ENCODE data around the gene DDX28.

The DDX28 gene, protein sequence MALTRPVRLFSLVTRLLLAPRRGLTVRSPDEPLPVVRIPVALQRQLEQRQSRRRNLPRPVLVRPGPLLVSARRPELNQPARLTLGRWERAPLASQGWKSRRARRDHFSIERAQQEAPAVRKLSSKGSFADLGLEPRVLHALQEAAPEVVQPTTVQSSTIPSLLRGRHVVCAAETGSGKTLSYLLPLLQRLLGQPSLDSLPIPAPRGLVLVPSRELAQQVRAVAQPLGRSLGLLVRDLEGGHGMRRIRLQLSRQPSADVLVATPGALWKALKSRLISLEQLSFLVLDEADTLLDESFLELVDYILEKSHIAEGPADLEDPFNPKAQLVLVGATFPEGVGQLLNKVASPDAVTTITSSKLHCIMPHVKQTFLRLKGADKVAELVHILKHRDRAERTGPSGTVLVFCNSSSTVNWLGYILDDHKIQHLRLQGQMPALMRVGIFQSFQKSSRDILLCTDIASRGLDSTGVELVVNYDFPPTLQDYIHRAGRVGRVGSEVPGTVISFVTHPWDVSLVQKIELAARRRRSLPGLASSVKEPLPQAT

GRCh38 chr16:68022728-68023537 is at the start of gene DDX28, which contains the start of gene DUS2:
Gene DDX28, minus strand, starts transcription at chr16:68023232. Its CDS starts 30 bp downstream, at chr16:68023202.
Gene DUS2, plus strand, starts transcription at chr16:68023284. Its CDS starts 14,740 bp downstream, at chr16:68038024.
- Mint-ChIP-seq H3K4me3 (peak within 1 kb of the TSS; percentile 100), H3K4me1 (ENCODE audit: low read depth) (peaks cover 16% of the 10 kb centered on the region), H3K27me3 (ENCODE audit: low read depth) (no peaks in the 10 kb centered on the region), H3K9me3 (no peaks in the 10 kb centered on the region), H3K36me3 (ENCODE audit: low read depth) (peaks cover 17% of the 10 kb centered on the region), H3K27ac (peak within 1 kb of the TSS; percentile 97)

- H3K4me3 Mint-ChIP-seq: no peak overlapping the region
- peaks cover 76% of the 10 kb centered on the region for H3K4me1 Mint-ChIP-seq (ENCODE audit: low read depth)
These were observed 49.1 kb upstream of the DDX28 start for GRCh38 chr16:68072038-68072695.

DNA sequence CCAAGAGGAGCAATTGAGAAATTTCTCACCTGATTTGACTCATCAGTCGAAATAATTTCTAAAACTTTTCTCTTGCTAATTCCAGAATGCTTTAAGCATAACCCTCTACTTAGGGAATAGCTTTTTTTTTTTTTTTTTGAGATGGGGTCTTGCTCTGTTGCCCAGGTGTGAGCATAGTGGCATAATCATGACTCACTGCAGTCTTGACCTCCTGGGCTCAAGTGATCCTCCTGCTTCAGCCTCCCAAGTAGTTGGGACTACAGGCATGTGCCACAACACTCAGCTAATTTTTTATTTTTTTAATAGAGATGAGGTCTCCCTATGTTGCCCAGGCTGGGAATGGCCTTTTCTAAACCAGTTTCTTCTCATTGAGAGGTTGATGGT is 48.5 kb upstream of the DDX28 start:
- H3K27ac Mint-ChIP-seq: peak overlapping the region; percentile 96
- H3K27me3 Mint-ChIP-seq (ENCODE audit: low read depth): no peaks in the 10 kb centered on the region

More at GRCh38 chr16:68072038-68072695, 49.1 kb upstream of the DDX28 start:
- Mint-ChIP-seq H3K27ac (no peak overlapping the region), H3K36me3 (ENCODE audit: low read depth) (peaks cover 53% of the 10 kb centered on the region), H3K9me3 (no peaks in the 10 kb centered on the region), H3K27me3 (ENCODE audit: low read depth) (no peaks in the 10 kb centered on the region)

GRCh38 chr16:68070806-68071517 is 47.9 kb upstream of the DDX28 start:
- no peaks in the 10 kb centered on the region for H3K27me3 Mint-ChIP-seq (ENCODE audit: low read depth)
- H3K9me3 Mint-ChIP-seq: no peaks in the 10 kb centered on the region
- H3K27ac Mint-ChIP-seq: peak overlapping the region; percentile 96
- H3K4me1 Mint-ChIP-seq (ENCODE audit: low read depth): peaks cover 74% of the 10 kb centered on the region
- H3K36me3 Mint-ChIP-seq (ENCODE audit: low read depth): peaks cover 48% of the 10 kb centered on the region
- peak overlapping the region; percentile 69 for H3K4me3 Mint-ChIP-seq

More for the DNA sequence above, 48.5 kb upstream of the DDX28 start:
- peak overlapping the region; percentile 62 for H3K4me3 Mint-ChIP-seq
- H3K36me3 Mint-ChIP-seq (ENCODE audit: low read depth): peaks cover 51% of the 10 kb centered on the region
- peaks cover 74% of the 10 kb centered on the region for H3K4me1 Mint-ChIP-seq (ENCODE audit: low read depth)
- no peaks in the 10 kb centered on the region for H3K9me3 Mint-ChIP-seq

- Mint-ChIP-seq H3K4me1 (ENCODE audit: low read depth) (peaks cover 72% of the 10 kb centered on the region), H3K27ac (peak overlapping the region; percentile 96), H3K36me3 (ENCODE audit: low read depth) (peaks cover 47% of the 10 kb centered on the region), H3K4me3 (peak overlapping the region; percentile 69), H3K9me3 (no peaks in the 10 kb centered on the region), H3K27me3 (ENCODE audit: low read depth) (no peaks in the 10 kb centered on the region)
These were observed 47.3 kb upstream of the DDX28 start for GRCh38 chr16:68070249-68070730.

DNA sequence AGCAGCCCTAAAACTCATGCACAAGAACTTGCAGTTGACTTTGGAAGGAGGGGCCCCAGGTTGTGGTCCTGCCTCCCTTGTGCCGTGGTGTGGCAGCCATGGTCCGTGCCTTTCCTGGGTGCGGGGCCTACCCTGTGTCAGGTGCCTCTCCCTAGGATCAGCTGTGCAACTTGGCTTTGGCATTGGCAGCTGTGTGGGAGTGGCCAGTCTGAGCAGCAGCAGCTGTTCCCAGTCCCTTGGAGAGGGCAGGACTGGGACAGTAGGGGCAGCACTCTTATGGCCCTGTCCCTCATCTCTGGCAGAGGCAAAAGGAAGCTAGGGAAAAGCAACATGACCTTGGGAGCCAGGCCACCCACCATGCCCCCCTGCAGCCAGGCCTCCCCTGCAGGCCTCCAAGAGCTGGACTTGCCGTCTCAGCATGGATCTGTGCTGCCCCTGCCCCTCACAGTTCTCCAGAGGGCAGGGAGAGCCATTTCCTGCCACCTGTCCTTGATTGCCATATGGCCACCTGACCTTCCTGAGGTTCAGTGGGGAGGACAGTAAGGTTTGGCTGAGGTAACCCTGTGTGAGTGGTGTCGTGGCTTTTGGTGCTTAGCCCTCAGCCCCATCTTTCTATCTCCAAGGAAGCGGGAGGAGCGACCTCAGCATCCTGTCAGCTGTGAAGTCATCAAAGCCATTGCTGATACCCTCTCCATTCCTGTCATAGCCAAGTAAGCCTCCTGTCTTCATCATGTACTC is 46.6 kb upstream of the DDX28 start:
- Mint-ChIP-seq H3K4me1 (ENCODE audit: low read depth) (peaks cover 71% of the 10 kb centered on the region), H3K4me3 (peak overlapping the region; percentile 69), H3K27me3 (ENCODE audit: low read depth) (no peaks in the 10 kb centered on the region), H3K9me3 (no peaks in the 10 kb centered on the region), H3K27ac (peak overlapping the region; percentile 96), H3K36me3 (ENCODE audit: low read depth) (peaks cover 42% of the 10 kb centered on the region)

GRCh38 chr16:68068926-68069325 is 45.9 kb upstream of the DDX28 start:
- no peaks in the 10 kb centered on the region for H3K27me3 Mint-ChIP-seq (ENCODE audit: low read depth)
- peaks cover 72% of the 10 kb centered on the region for H3K4me1 Mint-ChIP-seq (ENCODE audit: low read depth)
- no peaks in the 10 kb centered on the region for H3K9me3 Mint-ChIP-seq
- peak overlapping the region; percentile 96 for H3K27ac Mint-ChIP-seq
- peaks cover 43% of the 10 kb centered on the region for H3K36me3 Mint-ChIP-seq (ENCODE audit: low read depth)
- no peak overlapping the region for H3K4me3 Mint-ChIP-seq

DNA sequence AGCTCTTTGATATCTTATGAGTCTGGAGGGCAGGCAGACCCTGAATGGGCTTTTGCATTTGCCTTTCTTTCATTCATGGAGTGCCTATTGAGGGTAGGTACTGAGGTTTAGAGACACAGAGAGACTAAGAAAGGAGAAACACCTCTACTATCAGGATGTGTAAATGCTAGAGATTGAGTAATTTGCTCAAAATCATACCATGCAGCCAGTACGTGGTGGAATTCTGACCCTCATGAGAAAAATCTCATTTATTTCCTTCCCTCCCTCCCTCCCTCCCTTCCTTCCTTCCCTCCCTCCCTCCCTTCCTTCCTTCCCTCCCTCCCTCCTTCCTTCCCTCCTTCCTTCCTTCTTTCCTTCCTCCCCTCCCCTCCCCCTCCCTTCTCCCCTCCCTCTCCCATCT is 43.7 kb upstream of the DDX28 start:
- peaks cover 72% of the 10 kb centered on the region for H3K4me1 Mint-ChIP-seq (ENCODE audit: low read depth)
- no peaks in the 10 kb centered on the region for H3K9me3 Mint-ChIP-seq
- no peak overlapping the region for H3K27ac Mint-ChIP-seq
- H3K4me3 Mint-ChIP-seq: no peak overlapping the region
- peaks cover 41% of the 10 kb centered on the region for H3K36me3 Mint-ChIP-seq (ENCODE audit: low read depth)
- no peaks in the 10 kb centered on the region for H3K27me3 Mint-ChIP-seq (ENCODE audit: low read depth)

DNA sequence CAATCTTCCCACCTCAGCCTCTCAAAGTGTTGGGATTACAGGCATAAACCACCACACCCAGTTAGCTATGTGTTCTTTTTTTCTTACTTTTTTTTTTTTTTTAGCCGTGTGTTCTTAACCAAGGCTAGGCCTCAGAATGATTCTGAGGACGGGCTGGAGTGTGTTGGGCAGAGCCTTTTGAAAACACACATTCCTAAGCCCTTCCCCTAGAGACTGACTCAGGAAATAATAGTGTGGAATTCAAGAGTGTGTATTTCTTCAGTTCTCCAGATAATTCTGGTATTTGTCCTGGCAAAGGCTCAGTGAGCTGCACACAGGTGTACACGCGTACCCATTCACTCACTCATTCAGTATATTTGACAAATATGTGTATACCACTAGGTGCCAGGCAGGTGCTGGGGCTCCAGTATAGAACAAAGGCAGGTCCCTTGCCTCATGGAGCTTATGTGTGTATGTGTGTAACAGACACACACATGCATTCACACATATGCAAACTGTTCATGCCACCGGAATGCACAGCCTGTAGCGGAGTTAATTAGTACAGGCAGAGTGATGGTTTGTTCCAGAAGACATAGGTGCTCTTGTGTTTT is 42.8 kb upstream of the DDX28 start:
- H3K9me3 Mint-ChIP-seq: no peaks in the 10 kb centered on the region
- no peaks in the 10 kb centered on the region for H3K27me3 Mint-ChIP-seq (ENCODE audit: low read depth)
- H3K27ac Mint-ChIP-seq: peak overlapping the region; percentile 75
- H3K4me3 Mint-ChIP-seq: no peak overlapping the region
- peaks cover 71% of the 10 kb centered on the region for H3K4me1 Mint-ChIP-seq (ENCODE audit: low read depth)
- H3K36me3 Mint-ChIP-seq (ENCODE audit: low read depth): peaks cover 42% of the 10 kb centered on the region

- Mint-ChIP-seq H3K27me3 (ENCODE audit: low read depth) (no peaks in the 10 kb centered on the region), H3K27ac (peak overlapping the region; percentile 77), H3K4me1 (ENCODE audit: low read depth) (peaks cover 65% of the 10 kb centered on the region), H3K36me3 (ENCODE audit: low read depth) (peaks cover 38% of the 10 kb centered on the region), H3K4me3 (peak overlapping the region; percentile 7), H3K9me3 (no peaks in the 10 kb centered on the region)
These were observed 41.8 kb upstream of the DDX28 start for GRCh38 chr16:68064791-68065365.

DNA sequence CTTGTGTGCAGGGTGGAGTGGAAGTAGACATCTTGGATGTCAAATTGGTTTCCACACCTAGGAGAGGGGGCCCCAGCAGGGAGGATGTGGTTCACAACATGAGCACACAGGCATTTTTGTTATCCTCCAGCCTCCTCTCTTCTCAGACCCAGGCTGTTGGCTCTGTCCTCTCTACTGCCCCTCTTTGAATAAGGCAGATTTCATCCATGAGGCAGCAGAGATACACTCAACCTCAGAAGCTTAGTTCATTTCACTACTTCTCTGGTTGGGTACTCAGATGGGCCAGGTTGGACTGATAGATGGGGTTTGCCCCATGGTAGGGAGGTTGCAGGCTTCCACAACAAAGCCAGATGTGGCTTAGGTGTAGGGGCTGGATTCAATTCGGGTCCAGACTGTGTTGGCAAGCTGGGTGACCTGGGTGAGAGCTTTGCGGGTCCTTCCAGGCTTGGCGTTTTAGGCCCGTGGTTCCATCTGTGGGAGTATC is 39.9 kb upstream of the DDX28 start:
- Mint-ChIP-seq H3K27ac (peak overlapping the region; percentile 93), H3K4me3 (peak overlapping the region; percentile 61), H3K4me1 (ENCODE audit: low read depth) (peaks cover 61% of the 10 kb centered on the region), H3K27me3 (ENCODE audit: low read depth) (no peaks in the 10 kb centered on the region), H3K9me3 (no peaks in the 10 kb centered on the region), H3K36me3 (ENCODE audit: low read depth) (peaks cover 37% of the 10 kb centered on the region)

- Mint-ChIP-seq H3K9me3 (no peaks in the 10 kb centered on the region), H3K4me3 (no peak overlapping the region), H3K4me1 (ENCODE audit: low read depth) (peaks cover 58% of the 10 kb centered on the region), H3K27ac (peak overlapping the region; percentile 81), H3K27me3 (ENCODE audit: low read depth) (no peaks in the 10 kb centered on the region), H3K36me3 (ENCODE audit: low read depth) (peaks cover 40% of the 10 kb centered on the region)
These were observed 38.4 kb upstream of the DDX28 start for GRCh38 chr16:68061396-68061795.
